ENCODE results near the gene KIAA1549.
"Not testable (repeated sequence)": the region's sequence is repeated elsewhere in the genome, so short reads cannot be mapped to it uniquely, and the experiment has no call there.

Gene KIAA1549

DNA sequence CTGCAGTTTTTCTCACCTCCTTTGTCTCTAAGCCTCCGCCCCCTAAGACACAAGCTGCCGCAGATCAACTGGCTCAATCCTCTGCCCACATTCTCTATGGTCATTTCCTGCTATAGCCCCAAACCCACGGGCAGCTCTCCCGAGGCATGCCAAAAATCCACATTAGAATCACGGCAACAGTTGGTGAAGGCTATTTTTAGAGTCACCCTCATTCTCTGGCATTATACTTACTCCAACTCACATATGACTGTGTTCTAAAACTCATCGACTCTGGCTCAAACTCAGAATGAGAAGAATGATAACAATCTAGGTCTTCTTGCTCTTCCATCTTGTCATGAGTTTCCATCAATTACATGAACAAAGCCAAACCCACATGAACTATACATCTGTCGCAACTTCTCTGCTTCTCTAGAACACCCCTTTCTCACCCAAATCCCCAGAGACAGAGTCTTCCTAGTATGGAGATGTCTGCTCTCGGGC is 10.9 kb upstream of the KIAA1549 start:
- Histone ChIP-seq H3K9ac (ENCODE audit: low read length) (no peak overlapping the region), H3K4me1 (ENCODE audit: insufficient read depth, low read length) (no peaks in the 10 kb centered on the region), H3K9me3 (ENCODE audit: low read length) (no peaks in the 10 kb centered on the region), H3K36me3 (ENCODE audit: insufficient read depth, low read length) (no peaks in the 10 kb centered on the region), H3K27ac (ENCODE audit: low read depth, low read length) (no peak overlapping the region), H3K4me3 (ENCODE audit: low read depth in 1 of 2, low read length in 2 of 2) (no peak overlapping the region), H3K27me3 (ENCODE audit: control insufficient read depth in 1 of 2, insufficient read depth in 2 of 2, low read length in 2 of 2) (no peaks in the 10 kb centered on the region)

DNA sequence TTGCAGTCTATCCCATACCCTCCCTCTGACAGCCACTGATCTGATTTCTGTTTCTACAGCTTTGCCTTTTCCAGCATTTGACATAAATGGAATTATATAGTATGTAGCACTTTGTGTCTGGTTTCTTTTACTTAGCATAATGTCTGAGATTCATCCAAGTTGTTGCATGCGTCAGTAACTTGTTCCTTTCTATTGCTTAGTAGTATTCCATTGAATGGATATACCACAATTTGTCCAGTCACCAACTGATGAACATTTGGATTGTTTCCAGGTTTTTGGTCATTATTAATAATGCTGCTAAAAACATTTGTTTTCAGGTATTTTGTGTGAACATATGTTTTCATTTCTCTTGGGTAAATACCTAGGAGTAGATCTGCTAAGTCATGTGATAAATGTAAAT is 6.5 kb upstream of the KIAA1549 start:
- Histone ChIP-seq H3K9me3 (ENCODE audit: low read length) (no peaks in the 10 kb centered on the region), H3K4me1 (ENCODE audit: insufficient read depth, low read length) (no peaks in the 10 kb centered on the region), H3K27me3 (ENCODE audit: control insufficient read depth in 1 of 2, insufficient read depth in 2 of 2, low read length in 2 of 2) (no peaks in the 10 kb centered on the region), H3K4me3 (ENCODE audit: low read depth in 1 of 2, low read length in 2 of 2) (no peak overlapping the region), H3K27ac (ENCODE audit: low read depth, low read length) (no peak overlapping the region), H3K9ac (ENCODE audit: low read length) (no peak overlapping the region), H3K36me3 (ENCODE audit: insufficient read depth, low read length) (no peaks in the 10 kb centered on the region)

DNA sequence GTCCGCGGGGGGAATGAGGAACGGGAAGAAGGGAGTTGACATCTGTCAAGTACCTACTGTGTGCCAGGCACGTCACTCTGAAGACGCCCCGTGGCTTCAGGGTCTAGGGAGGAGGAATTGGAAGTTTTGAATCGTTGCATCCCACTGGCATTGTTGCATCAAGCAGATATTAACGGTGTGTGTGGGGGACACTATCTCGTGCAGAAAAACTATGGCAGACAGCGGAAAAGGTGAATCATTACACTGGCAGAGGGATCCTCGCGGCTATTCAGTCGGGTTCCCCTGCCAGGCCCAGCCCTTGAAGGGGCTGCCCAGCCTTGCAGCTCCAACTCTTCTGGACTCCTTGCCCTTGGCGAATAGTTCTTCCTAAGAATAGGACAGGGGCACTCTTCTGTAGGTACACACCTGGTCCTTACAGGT is 1.0 kb upstream of the KIAA1549 start:
- Histone ChIP-seq H3K36me3 (ENCODE audit: insufficient read depth, low read length) (no peaks in the 10 kb centered on the region), H3K4me1 (ENCODE audit: insufficient read depth, low read length) (peaks cover 7% of the 10 kb centered on the region), H3K9ac (ENCODE audit: low read length) (no peak overlapping the region), H3K9me3 (ENCODE audit: low read length) (no peaks in the 10 kb centered on the region), H3K4me3 (ENCODE audit: low read depth in 1 of 2, low read length in 2 of 2) (peak overlapping the region; percentile 44 to 49), H3K27me3 (ENCODE audit: control insufficient read depth in 1 of 2, insufficient read depth in 2 of 2, low read length in 2 of 2) (no peaks in the 10 kb centered on the region), H3K27ac (ENCODE audit: low read depth, low read length) (no peak overlapping the region)

DNA sequence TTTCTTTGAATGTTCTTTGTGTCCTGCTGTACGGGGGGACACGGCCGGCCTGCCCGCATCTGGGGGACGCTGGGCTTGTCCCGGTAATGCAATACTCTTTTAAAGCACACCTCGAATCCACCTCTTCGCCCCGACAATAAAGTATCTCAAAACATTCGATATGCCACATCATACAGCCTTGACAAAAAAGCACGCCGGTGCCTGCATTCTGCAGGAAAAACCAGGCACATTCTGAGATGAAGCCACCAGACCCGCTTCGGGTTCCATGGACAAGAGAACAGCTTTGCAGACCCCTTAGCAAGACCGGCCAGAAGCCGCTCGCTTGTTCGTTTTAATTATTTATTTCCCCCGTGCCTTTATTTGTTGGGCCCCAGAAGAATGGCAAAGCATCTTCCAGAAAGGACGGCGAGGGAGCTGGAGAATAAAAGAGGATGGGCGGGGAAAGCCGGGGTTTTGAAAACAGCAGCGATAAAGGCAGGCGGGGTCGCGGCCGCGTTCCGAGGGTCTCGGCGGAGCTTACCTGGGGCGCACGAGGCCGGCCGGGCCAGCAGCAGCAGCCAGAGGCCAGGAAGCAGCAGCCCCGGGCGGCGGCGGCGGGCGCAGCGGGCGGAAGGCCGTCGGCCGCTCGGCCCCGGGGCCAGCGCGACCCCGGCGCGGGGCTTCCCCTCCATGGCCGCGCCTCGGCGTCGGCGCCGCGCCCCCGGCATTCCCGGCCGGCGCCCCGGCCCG is 462 bp downstream of the KIAA1549 start:
- Histone ChIP-seq H3K27ac (ENCODE audit: low read depth, low read length) (no peak overlapping the region), H3K4me3 (ENCODE audit: low read depth in 1 of 2, low read length in 2 of 2) (peak overlapping the region; percentile 52 to 73), H3K27me3 (ENCODE audit: control insufficient read depth in 1 of 2, insufficient read depth in 2 of 2, low read length in 2 of 2) (no peaks in the 10 kb centered on the region), H3K4me1 (ENCODE audit: insufficient read depth, low read length) (peaks cover 7% of the 10 kb centered on the region), H3K36me3 (ENCODE audit: insufficient read depth, low read length) (no peaks in the 10 kb centered on the region), H3K9me3 (ENCODE audit: low read length) (no peaks in the 10 kb centered on the region), H3K9ac (ENCODE audit: low read length) (peak overlapping the region; percentile 39)

DNA sequence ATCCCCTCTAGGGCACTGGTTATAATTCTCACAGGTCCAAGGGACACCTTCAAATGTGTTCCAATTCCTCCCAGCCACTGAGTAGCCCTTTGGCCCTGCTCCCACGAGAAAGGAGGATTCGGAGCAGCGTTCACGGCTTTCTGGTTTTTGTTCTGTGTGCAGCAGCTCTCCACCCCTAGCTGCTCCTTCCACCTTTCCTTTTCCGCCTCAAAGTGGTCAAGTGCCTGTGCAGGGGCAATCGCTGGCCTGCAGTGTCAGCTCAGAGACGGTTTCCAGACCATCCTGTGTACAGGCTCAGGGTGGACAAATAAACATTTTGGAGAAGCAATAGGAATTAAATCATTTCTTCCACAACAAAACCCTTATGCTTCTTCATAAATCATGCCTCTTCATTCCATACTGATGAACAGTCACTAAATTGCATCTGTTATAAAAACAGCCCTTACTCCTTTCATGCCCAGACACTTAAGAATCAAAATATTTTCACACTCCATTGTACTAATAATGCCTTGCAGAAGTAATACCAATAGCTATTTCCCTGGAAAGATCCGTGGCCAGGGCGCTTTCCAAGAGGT is 1.1 kb downstream of the KIAA1549 start:
- Histone ChIP-seq H3K27me3 (ENCODE audit: control insufficient read depth in 1 of 2, insufficient read depth in 2 of 2, low read length in 2 of 2) (no peaks in the 10 kb centered on the region), H3K4me1 (ENCODE audit: insufficient read depth, low read length) (peaks cover 7% of the 10 kb centered on the region), H3K9ac (ENCODE audit: low read length) (peak overlapping the region; percentile 39), H3K27ac (ENCODE audit: low read depth, low read length) (no peak overlapping the region), H3K4me3 (ENCODE audit: low read depth in 1 of 2, low read length in 2 of 2) (peak overlapping the region; percentile 52 to 73), H3K36me3 (ENCODE audit: insufficient read depth, low read length) (no peaks in the 10 kb centered on the region), H3K9me3 (ENCODE audit: low read length) (no peaks in the 10 kb centered on the region)

DNA sequence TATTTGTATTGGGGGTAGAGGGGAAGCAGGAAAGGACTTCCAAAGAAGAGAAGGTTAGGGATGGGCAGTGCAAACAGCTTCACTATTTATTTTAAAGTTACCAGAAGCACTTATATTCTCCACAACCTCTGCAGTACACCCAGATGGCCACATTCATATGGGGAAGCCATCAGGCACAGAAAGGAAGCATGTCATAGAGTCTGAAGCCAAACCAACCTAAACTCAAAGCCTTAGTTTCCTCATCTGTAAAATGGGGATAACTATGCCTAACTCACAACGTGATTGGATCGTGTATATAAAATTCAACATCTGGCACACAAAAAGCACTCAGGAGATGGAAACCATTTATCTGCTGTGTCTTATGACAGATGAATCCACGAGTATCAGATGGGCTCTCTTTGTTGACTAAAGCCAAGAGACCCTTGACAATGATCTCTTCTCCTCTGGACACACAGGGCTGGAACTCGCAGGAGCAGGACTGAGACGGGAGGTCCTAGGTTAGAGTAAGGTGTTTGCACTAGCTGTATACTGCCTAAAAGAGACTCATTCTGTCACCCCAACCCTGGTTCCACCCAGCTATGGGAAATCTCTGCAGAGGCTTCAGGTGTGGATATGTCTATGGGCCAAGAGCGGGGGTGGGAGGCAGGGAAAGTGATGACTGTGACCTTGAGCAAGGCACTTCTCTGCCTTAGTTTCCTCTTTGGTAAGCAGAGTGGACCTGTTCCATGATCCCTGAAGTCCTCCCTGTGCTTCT is 1.8 kb downstream of the KIAA1549 start:
- peaks cover 7% of the 10 kb centered on the region for H3K4me1 ChIP-seq (ENCODE audit: insufficient read depth, low read length)
- no peaks in the 10 kb centered on the region for H3K27me3 ChIP-seq (ENCODE audit: control insufficient read depth in 1 of 2, insufficient read depth in 2 of 2, low read length in 2 of 2)
- H3K9ac ChIP-seq (ENCODE audit: low read length): no peak overlapping the region
- H3K27ac ChIP-seq (ENCODE audit: low read depth, low read length): no peak overlapping the region
- no peak overlapping the region for H3K4me3 ChIP-seq (ENCODE audit: low read depth in 1 of 2, low read length in 2 of 2)
- no peaks in the 10 kb centered on the region for H3K9me3 ChIP-seq (ENCODE audit: low read length)
- no peaks in the 10 kb centered on the region for H3K36me3 ChIP-seq (ENCODE audit: insufficient read depth, low read length)

DNA sequence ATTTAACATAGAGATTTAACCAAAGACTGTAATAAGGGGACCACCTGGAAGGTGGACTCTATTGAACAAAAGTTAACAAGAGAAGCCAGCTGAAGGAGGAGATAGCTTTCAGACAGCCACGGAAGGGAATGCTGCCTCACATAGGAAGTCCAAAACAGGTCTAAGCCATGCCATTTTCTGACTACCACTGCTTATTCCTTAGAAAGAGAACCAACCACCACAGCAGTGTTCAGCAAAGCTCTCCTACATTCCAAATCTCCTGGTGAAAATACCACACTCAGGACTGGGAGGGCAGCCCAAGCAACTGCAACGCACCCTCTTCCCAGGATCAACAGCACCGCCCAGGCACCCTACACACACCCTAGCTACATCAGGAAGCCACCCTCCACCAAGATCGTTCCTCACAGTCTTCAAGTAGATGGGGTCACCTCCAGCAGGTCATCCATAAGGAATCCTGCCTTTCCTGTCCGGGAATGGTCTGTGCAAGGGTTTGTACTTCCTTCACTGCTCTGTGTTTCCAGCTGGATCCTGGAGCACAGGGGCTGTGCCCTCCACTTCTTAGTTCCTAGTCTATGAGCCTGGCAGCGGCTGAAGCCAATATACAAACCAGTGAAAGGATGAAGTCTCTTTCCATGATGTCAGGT is 2.5 kb downstream of the KIAA1549 start:
- Histone ChIP-seq H3K36me3 (ENCODE audit: insufficient read depth, low read length) (no peaks in the 10 kb centered on the region), H3K9me3 (ENCODE audit: low read length) (no peaks in the 10 kb centered on the region), H3K27ac (ENCODE audit: low read depth, low read length) (no peak overlapping the region), H3K4me1 (ENCODE audit: insufficient read depth, low read length) (peaks cover 7% of the 10 kb centered on the region), H3K4me3 (ENCODE audit: low read depth in 1 of 2, low read length in 2 of 2) (no peak overlapping the region), H3K27me3 (ENCODE audit: control insufficient read depth in 1 of 2, insufficient read depth in 2 of 2, low read length in 2 of 2) (no peaks in the 10 kb centered on the region), H3K9ac (ENCODE audit: low read length) (no peak overlapping the region)

DNA sequence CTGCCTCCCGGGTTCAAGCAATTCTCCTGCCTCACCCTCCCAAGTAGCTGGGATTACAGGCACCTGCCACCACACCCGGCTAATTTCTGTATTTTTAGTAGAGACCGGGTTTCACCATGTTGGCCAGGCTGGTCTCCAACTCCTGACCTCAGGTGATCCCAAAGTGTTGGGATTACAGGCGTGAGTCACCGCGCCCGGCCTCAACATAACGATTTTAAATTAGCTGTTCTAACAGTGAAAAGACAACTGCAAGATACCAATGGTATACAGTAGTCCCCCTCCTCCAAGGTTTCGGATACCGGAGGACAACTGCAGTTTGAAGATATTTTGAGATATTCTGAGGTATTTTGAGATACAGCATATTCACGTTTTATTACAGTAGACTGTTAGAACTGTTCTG is 5.0 kb downstream of the KIAA1549 start:
- not testable (repeated sequence) for H3K36me3 ChIP-seq (ENCODE audit: insufficient read depth, low read length); H3K4me1 ChIP-seq (ENCODE audit: insufficient read depth, low read length); H3K4me3 ChIP-seq (ENCODE audit: low read depth in 1 of 2, low read length in 2 of 2)

DNA sequence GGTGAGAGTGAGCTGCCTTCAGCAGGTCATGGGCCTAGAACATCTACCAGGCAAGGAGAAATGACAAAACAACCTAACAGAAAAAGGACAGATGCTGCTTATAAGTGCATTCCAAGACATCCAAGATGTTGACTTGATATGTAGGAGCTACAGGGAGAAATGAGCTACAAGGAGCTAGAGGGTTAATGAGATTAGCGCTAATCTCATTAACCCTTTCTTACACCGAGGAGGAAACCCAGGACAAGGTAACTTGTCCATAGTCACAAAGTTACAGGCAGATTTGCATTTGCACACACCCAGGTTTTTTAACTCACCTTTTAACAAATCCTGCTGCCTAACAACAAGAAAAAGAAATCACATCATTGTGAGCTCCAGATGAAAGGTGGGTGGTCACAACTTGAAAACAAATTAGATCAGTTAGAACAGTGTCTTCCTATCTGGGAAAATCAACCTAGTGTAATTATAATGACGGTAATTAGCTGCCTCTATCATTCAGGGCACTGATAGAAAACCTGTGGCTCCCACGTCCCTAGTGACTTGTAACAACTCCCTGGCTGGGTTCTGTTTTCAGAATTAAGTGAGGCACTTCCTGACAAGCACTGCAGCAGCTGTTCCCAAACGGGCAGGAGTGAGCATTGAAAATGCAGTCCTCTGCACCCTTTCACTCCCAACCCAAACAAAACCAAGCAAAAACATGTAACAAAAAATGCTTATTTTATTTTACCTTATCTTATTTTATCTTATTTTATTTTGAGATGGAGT is 5.7 kb downstream of the KIAA1549 start:
- H3K4me1 ChIP-seq (ENCODE audit: insufficient read depth, low read length): peaks cover 5% of the 10 kb centered on the region
- no peak overlapping the region for H3K4me3 ChIP-seq (ENCODE audit: low read depth in 1 of 2, low read length in 2 of 2)
- H3K27me3 ChIP-seq (ENCODE audit: control insufficient read depth in 1 of 2, insufficient read depth in 2 of 2, low read length in 2 of 2): no peaks in the 10 kb centered on the region
- no peaks in the 10 kb centered on the region for H3K36me3 ChIP-seq (ENCODE audit: insufficient read depth, low read length)
- no peak overlapping the region for H3K9ac ChIP-seq (ENCODE audit: low read length)
- H3K9me3 ChIP-seq (ENCODE audit: low read length): no peaks in the 10 kb centered on the region
- H3K27ac ChIP-seq (ENCODE audit: low read depth, low read length): no peak overlapping the region

More for the DNA sequence above, 5.0 kb downstream of the KIAA1549 start:
- H3K9ac ChIP-seq (ENCODE audit: low read length); H3K27ac ChIP-seq (ENCODE audit: low read depth, low read length); H3K27me3 ChIP-seq (ENCODE audit: control insufficient read depth in 1 of 2, insufficient read depth in 2 of 2, low read length in 2 of 2); H3K9me3 ChIP-seq (ENCODE audit: low read length): not testable (repeated sequence)

DNA sequence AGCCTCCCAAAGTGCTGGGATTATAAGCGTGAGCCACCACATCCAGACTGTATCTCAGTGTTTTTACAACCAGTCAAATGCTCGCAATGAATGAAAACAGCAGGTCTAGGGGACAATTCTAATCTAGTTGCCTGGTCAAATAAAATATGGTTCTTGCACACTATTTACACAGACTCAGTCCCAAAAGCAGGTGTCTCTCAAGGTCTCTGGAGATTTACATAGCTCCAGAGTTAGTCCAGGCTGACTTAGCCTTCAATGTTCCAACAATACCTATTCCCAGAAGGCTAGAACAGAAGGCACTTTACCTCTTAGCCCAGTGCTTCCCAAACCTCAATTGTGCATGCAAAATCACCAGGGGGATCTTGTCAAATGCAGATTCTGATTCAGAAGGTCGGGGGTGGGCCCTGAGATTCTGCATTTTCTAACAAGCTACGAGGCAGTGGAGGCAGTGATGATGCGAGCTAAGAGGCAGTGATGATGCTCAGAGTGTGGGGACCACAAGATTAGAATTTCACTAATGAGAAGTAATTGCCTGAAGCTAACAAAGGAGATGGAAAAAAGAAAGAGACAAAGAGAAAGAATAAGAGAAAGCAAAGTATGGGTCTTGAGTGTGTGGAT is 6.4 kb downstream of the KIAA1549 start:
- no peak overlapping the region for H3K27ac ChIP-seq (ENCODE audit: low read depth, low read length)
- no peaks in the 10 kb centered on the region for H3K36me3 ChIP-seq (ENCODE audit: insufficient read depth, low read length)
- H3K9ac ChIP-seq (ENCODE audit: low read length): no peak overlapping the region
- H3K4me3 ChIP-seq (ENCODE audit: low read depth in 1 of 2, low read length in 2 of 2): no peak overlapping the region
- H3K4me1 ChIP-seq (ENCODE audit: insufficient read depth, low read length): no peaks in the 10 kb centered on the region
- H3K27me3 ChIP-seq (ENCODE audit: control insufficient read depth in 1 of 2, insufficient read depth in 2 of 2, low read length in 2 of 2): no peaks in the 10 kb centered on the region
- no peaks in the 10 kb centered on the region for H3K9me3 ChIP-seq (ENCODE audit: low read length)

All from muscle layer of colon (tissue), 2 donors.